ENCODE measurements around the gene SAPCD1.
A peak's percentile ranks its signal among the peaks of the same experiment; 100 is the strongest.

Gene SAPCD1

GRCh38 chr6:31740397-31741223 is 21.8 kb upstream of the SAPCD1 start:
- Histone ChIP-seq H3K4me3 (ENCODE audit: low read length) (peak overlapping the region; percentile 95), H3K9ac (ENCODE audit: low read depth, low read length) (peak overlapping the region; percentile 90), H3K36me3 (ENCODE audit: insufficient read depth, low read length) (peaks cover 8% of the 10 kb centered on the region), H3K4me2 (ENCODE audit: low read length) (peak overlapping the region; percentile 97), H3K9me3 (replicated peaks; ENCODE audit: low read length) (no peaks in the 10 kb centered on the region), H3K4me1 (ENCODE audit: control insufficient read depth, insufficient read depth, low read length) (peaks cover 28% of the 10 kb centered on the region), H3K27me3 (ENCODE audit: control insufficient read depth, insufficient read depth, low read length) (no peaks in the 10 kb centered on the region)

DNA sequence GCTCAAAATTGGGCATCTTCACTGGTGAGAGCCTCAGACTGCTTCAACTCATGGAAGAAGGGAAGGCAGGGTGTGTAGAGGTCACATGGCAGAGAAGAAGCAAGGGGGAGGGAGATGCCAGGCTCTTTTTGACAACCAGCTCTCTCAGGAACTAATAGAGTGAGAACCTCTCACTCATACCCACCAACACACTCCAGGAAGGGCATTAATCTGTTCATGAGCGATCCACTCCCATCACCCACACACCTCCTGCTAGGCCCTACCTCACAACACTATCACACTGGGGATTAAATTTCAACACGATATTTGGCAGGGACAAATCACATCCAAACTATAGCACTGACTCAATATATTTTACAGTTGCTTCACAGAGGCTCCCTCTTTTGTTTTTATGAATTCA is 20.6 kb upstream of the SAPCD1 start:
- no peak overlapping the region for H3K9ac ChIP-seq (ENCODE audit: low read depth, low read length)
- no peaks in the 10 kb centered on the region for H3K27me3 ChIP-seq (ENCODE audit: control insufficient read depth, insufficient read depth, low read length)
- H3K9me3 ChIP-seq (replicated peaks; ENCODE audit: low read length) = no peaks in the 10 kb centered on the region
- peaks cover 8% of the 10 kb centered on the region for H3K36me3 ChIP-seq (ENCODE audit: insufficient read depth, low read length)
- H3K4me3 ChIP-seq (ENCODE audit: low read length) = no peak overlapping the region
- H3K4me1 ChIP-seq (ENCODE audit: control insufficient read depth, insufficient read depth, low read length) = peaks cover 24% of the 10 kb centered on the region
- no peak overlapping the region for H3K4me2 ChIP-seq (ENCODE audit: low read length)

DNA sequence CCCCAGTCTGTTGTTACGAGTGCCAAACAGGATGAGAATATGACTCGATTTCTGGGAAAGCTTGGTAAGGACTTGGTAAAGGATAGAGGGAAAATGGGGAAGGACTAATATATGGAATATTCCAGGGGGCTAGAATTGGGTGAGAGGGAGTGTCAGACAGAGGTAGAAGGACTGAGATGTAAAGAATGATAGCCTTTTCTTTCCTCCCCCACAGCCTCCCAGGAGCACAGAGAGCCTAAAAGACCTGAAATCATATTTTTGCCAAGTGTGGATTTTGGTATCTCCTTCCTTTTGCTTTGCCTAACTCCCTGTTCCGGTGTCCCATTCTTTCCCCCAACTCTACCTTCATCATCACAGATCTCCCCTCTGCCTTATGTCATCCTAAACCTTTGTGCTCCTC is 19.6 kb upstream of the SAPCD1 start:
- no peak overlapping the region for H3K4me3 ChIP-seq (ENCODE audit: low read length)
- peaks cover 14% of the 10 kb centered on the region for H3K4me1 ChIP-seq (ENCODE audit: control insufficient read depth, insufficient read depth, low read length)
- H3K9me3 ChIP-seq (replicated peaks; ENCODE audit: low read length) = no peaks in the 10 kb centered on the region
- no peak overlapping the region for H3K4me2 ChIP-seq (ENCODE audit: low read length)
- H3K27me3 ChIP-seq (ENCODE audit: control insufficient read depth, insufficient read depth, low read length) = no peaks in the 10 kb centered on the region
- peaks cover 9% of the 10 kb centered on the region for H3K36me3 ChIP-seq (ENCODE audit: insufficient read depth, low read length)
- no peak overlapping the region for H3K9ac ChIP-seq (ENCODE audit: low read depth, low read length)

- no peaks in the 10 kb centered on the region for H3K9me3 ChIP-seq (replicated peaks; ENCODE audit: low read length)
- peaks cover 11% of the 10 kb centered on the region for H3K36me3 ChIP-seq (ENCODE audit: insufficient read depth, low read length)
- H3K4me1 ChIP-seq (ENCODE audit: control insufficient read depth, insufficient read depth, low read length) = peaks cover under 1% of the 10 kb centered on the region
- no peak overlapping the region for H3K4me2 ChIP-seq (ENCODE audit: low read length)
- H3K27me3 ChIP-seq (ENCODE audit: control insufficient read depth, insufficient read depth, low read length) = no peaks in the 10 kb centered on the region
- H3K4me3 ChIP-seq (ENCODE audit: low read length) = no peak overlapping the region
- no peak overlapping the region for H3K9ac ChIP-seq (ENCODE audit: low read depth, low read length)
These were observed 18.0 kb upstream of the SAPCD1 start for GRCh38 chr6:31744422-31744821.

- H3K27me3 ChIP-seq (ENCODE audit: control insufficient read depth, insufficient read depth, low read length) = no peaks in the 10 kb centered on the region
- no peaks in the 10 kb centered on the region for H3K9me3 ChIP-seq (replicated peaks; ENCODE audit: low read length)
- peaks cover 6% of the 10 kb centered on the region for H3K36me3 ChIP-seq (ENCODE audit: insufficient read depth, low read length)
- H3K4me3 ChIP-seq (ENCODE audit: low read length) = no peak overlapping the region
- H3K4me2 ChIP-seq (ENCODE audit: low read length) = no peak overlapping the region
- no peak overlapping the region for H3K9ac ChIP-seq (ENCODE audit: low read depth, low read length)
- peaks cover 15% of the 10 kb centered on the region for H3K4me1 ChIP-seq (ENCODE audit: control insufficient read depth, insufficient read depth, low read length)
These were observed 13.0 kb upstream of the SAPCD1 start for GRCh38 chr6:31749301-31750036.

DNA sequence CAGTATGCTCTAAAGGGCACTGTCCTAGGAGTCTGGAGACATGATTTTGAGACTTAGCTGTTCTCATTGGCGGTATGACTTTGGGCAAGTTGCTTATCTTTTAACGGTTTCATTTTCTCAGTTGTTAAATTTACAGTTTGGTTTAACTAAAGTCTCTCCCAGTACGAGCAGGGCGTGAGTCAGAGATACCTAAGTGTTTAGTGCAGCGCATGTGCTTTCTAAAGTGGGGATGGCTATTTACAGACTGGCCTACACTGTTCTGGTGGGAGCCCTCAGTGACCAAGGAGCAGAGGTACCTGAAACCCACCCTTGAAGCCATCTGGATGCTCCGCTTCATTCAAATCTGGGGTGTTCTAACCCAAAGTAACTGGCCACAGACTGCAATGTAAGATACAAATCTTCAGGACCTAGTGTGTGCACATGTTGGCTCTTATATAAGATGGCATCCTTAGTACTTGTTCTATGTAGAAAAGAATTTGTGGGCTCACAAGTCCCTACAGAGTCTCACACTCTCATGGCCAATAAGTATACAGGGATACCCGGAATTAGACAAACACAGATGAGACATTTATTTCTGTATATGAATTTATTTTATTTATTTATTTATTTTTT is 11.9 kb upstream of the SAPCD1 start:
- no peaks in the 10 kb centered on the region for H3K27me3 ChIP-seq (ENCODE audit: control insufficient read depth, insufficient read depth, low read length)
- no peak overlapping the region for H3K4me3 ChIP-seq (ENCODE audit: low read length)
- no peak overlapping the region for H3K9ac ChIP-seq (ENCODE audit: low read depth, low read length)
- peaks cover 6% of the 10 kb centered on the region for H3K36me3 ChIP-seq (ENCODE audit: insufficient read depth, low read length)
- peaks cover 15% of the 10 kb centered on the region for H3K4me1 ChIP-seq (ENCODE audit: control insufficient read depth, insufficient read depth, low read length)
- H3K4me2 ChIP-seq (ENCODE audit: low read length) = no peak overlapping the region
- no peaks in the 10 kb centered on the region for H3K9me3 ChIP-seq (replicated peaks; ENCODE audit: low read length)

GRCh38 chr6:31752739-31753319 is 9.6 kb upstream of the SAPCD1 start:
- H3K4me3 ChIP-seq (ENCODE audit: low read length) = no peak overlapping the region
- H3K9me3 ChIP-seq (replicated peaks; ENCODE audit: low read length) = no peaks in the 10 kb centered on the region
- H3K4me1 ChIP-seq (ENCODE audit: control insufficient read depth, insufficient read depth, low read length) = peaks cover 15% of the 10 kb centered on the region
- H3K4me2 ChIP-seq (ENCODE audit: low read length) = peak overlapping the region; percentile 60
- H3K9ac ChIP-seq (ENCODE audit: low read depth, low read length) = no peak overlapping the region
- no peaks in the 10 kb centered on the region for H3K27me3 ChIP-seq (ENCODE audit: control insufficient read depth, insufficient read depth, low read length)
- peaks cover 6% of the 10 kb centered on the region for H3K36me3 ChIP-seq (ENCODE audit: insufficient read depth, low read length)

DNA sequence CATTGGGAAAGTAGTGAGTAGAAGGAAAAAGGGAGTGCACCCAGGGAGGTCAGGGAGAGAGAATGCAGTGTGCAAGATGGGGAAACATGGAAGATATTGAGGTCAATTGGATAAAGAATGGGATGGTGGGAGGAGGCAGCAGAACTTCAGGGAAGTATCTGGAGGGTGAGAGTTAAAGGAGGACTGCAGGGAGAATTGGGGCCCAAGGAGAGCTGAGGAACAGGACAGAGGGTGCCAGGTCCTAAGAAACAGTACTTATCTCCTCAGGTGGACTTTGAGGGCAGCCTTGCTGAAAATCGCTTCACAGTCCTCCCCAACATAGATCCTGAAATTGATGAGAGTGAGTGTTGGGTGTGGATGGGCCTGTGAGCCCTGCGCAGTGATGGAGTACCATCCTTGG is 4.2 kb upstream of the SAPCD1 start:
- Histone ChIP-seq H3K9me3 (replicated peaks; ENCODE audit: low read length) (no peaks in the 10 kb centered on the region), H3K4me3 (ENCODE audit: low read length) (no peak overlapping the region), H3K9ac (ENCODE audit: low read depth, low read length) (no peak overlapping the region), H3K4me2 (ENCODE audit: low read length) (no peak overlapping the region), H3K4me1 (ENCODE audit: control insufficient read depth, insufficient read depth, low read length) (peaks cover 4% of the 10 kb centered on the region), H3K36me3 (ENCODE audit: insufficient read depth, low read length) (peaks cover 14% of the 10 kb centered on the region), H3K27me3 (ENCODE audit: control insufficient read depth, insufficient read depth, low read length) (no peaks in the 10 kb centered on the region)

DNA sequence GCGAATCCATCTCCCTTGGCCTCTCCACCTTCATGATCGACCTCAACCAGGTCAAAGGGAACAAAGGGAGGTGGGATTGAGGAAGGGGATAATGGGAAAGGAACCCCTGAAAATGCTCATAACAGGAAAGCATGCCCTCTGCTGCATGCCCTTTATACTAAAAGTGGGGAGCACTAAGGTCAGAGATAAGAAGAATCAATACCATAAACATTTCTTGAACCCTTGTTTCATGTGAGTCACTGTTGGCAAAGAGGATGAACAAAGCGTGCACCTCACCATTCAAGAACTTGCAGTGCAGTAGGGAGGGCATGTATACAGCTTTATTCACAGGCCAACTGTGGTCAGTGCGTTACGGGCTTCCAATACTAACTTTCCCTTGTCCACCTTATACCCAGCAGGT is 1.7 kb upstream of the SAPCD1 start:
- Histone ChIP-seq H3K36me3 (ENCODE audit: insufficient read depth, low read length) (peaks cover 17% of the 10 kb centered on the region), H3K4me3 (ENCODE audit: low read length) (no peak overlapping the region), H3K27me3 (ENCODE audit: control insufficient read depth, insufficient read depth, low read length) (no peaks in the 10 kb centered on the region)

DNA sequence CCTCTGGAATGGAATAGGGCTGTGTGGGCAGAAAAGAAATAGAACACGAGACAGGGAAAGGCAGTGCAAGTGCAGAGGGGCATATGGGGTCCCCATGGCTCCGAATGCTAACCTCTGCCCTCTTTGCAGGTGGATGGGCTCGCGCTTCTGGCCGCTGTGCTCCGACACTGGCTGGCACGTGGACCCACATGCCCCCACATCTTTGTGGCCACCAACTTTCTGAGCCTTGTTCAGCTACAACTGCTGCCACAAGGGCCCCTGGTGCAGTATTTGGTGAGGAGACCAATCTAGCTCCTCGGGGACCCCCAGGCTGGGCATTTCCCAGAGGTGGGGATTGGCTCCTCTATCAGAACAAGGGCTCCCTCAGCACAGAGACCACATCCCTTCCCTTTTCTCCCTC is 1.1 kb upstream of the SAPCD1 start:
- Histone ChIP-seq H3K9ac (ENCODE audit: low read depth, low read length) (no peak overlapping the region), H3K4me2 (ENCODE audit: low read length) (no peak overlapping the region), H3K9me3 (replicated peaks; ENCODE audit: low read length) (no peaks in the 10 kb centered on the region), H3K4me1 (ENCODE audit: control insufficient read depth, insufficient read depth, low read length) (peaks cover 8% of the 10 kb centered on the region), H3K36me3 (ENCODE audit: insufficient read depth, low read length) (peaks cover 17% of the 10 kb centered on the region), H3K4me3 (ENCODE audit: low read length) (no peak overlapping the region), H3K27me3 (ENCODE audit: control insufficient read depth, insufficient read depth, low read length) (no peaks in the 10 kb centered on the region)

More for the DNA sequence above, 1.7 kb upstream of the SAPCD1 start:
- Histone ChIP-seq H3K9ac (ENCODE audit: low read depth, low read length) (no peak overlapping the region), H3K4me1 (ENCODE audit: control insufficient read depth, insufficient read depth, low read length) (peaks cover 5% of the 10 kb centered on the region), H3K4me2 (ENCODE audit: low read length) (no peak overlapping the region), H3K9me3 (replicated peaks; ENCODE audit: low read length) (no peaks in the 10 kb centered on the region)

GRCh38 chr6:31762878-31763618 is 592 bp downstream of the SAPCD1 start:
- H3K4me3 ChIP-seq (ENCODE audit: low read length) = no peak overlapping the region
- H3K9ac ChIP-seq (ENCODE audit: low read depth, low read length) = no peak overlapping the region
- H3K27me3 ChIP-seq (ENCODE audit: control insufficient read depth, insufficient read depth, low read length) = no peaks in the 10 kb centered on the region
- H3K4me2 ChIP-seq (ENCODE audit: low read length) = no peak overlapping the region
- peaks cover 17% of the 10 kb centered on the region for H3K36me3 ChIP-seq (ENCODE audit: insufficient read depth, low read length)
- no peaks in the 10 kb centered on the region for H3K9me3 ChIP-seq (replicated peaks; ENCODE audit: low read length)
- peaks cover 11% of the 10 kb centered on the region for H3K4me1 ChIP-seq (ENCODE audit: control insufficient read depth, insufficient read depth, low read length)

Measured in skeletal muscle satellite cell (primary cell).